Kasumi-1 (cell line): ENCODE results near the gene EXOSC10.
A peak's percentile ranks its signal among the peaks of the same experiment; 100 is the strongest.
"Not testable (repeated sequence)": the region's sequence is repeated elsewhere in the genome, so short reads cannot be mapped to it uniquely, and the experiment has no call there.

Experiments used
- DNase-seq, 2 experiments: peaks; one replicate each; lab custom pipeline; 2025; lab: John Stamatoyannopoulos, UW

Gene EXOSC10

DNA sequence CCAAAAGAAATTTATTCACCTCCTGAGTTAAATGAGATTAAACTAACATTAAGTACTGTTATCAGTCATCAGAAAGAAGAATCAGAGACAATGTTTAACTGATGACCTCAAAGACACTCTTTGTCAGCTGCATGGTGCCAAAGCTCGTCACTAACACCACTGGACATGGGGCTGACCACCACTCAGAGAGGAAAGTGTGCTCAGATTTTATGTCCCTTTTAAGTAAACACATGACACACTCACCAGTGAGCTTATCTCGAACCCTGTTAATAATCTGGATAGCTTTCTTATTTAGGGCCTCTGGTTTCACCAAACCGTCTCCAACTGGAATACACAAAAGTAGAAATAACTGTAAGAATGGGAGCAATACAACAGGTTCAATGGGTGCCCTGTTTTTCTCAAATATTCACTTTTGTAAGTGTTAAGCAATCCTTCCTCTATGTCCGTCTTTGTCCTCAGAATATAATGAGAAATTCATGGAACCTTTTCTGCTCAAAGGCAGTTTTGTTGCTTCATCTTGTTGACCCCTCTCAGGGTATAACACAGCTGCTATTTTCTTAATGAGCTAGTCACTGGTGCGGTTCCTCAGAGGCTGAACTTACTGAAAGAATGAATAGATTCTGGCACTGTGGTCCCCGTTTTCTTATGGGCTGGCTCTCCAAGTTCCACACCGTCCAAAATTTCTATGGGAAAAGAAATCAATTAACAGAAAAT lies 9.5 kb upstream of the EXOSC10 start:
- DNase-seq: no peak

DNA sequence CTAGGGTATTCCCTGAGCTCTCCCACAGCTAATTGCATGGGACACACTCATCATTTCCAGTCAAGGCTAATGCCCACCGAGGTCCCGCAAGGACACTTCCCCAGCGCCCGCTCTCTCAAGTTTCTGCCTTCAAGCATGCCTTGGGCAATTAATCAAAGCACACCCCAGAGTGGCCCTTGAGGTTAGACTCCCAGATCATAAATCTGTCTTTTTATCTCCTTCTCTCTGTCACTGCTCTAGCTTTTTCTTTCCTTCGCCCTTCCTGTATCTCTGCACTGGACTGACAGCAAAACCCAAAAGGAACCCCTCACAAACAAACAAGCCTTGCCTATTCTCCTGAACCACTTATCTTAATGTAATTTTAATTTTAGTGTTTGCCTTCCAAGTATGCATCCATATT lies 7.9 kb upstream of the EXOSC10 start:
- DNase-seq: no peak

GRCh38 chr1:11105586-11105985 lies 5.9 kb upstream of the EXOSC10 start:
- no peak for DNase-seq

- no peak for DNase-seq
Observed at GRCh38 chr1:11101347-11101746, 1.7 kb upstream of the EXOSC10 start.

DNA sequence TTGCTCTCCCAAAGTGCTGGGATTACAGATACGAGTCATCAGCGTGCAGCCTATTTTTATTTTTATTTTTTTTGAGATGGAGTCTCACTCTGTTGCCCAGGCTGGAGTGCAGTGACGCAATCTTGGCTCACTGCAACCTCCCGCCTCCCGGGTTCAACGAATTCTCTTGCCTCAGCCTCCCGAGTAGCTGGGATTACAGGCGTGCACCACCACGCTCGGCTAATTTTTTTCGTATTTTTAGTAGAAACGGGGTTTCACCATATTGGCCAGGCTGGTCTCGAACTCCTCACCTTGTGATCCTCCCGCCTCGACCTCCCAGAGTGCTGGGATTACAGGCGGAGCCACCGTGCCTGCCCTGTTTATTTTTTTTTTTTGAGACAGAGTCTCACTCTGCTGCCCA lies 1.1 kb upstream of the EXOSC10 start:
- not testable (repeated sequence) for DNase-seq

DNA sequence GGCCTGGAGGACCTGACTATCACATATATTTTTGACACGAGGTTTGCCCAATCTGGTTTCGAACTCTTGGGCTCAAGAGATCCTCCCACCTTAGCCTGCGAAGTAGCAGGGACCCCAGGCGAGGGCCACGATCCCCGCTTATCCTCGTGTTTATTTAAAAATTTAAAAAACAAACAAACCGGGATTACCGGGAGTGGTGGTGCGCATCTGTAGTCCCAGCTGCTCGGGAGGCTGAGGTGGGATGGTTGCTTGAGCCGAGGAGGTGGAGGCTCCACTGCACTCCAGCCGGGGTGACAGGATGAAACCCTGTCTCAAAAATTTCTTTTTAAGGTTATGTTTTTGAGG lies 452 bp upstream of the EXOSC10 start:
- DNase-seq: no peak

DNA sequence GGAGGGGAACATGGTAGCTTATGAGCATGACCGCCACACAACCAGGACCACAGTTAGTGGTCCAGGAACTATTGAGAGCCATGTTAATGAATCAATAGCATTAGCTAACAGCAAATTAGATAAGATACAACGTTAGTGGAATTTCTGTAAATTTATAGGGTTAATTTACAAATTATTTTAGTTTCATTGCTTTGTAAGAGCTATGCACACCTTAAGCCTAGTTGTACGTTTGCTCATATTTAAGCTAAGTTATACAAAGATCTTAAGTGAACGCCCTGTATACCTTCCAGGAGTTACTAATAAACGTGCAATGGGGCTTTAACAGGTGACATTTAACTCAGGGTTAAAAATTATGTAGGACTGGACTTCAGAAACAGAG lies 749 bp downstream of the EXOSC10 start:
- DNase-seq: no peak

DNA sequence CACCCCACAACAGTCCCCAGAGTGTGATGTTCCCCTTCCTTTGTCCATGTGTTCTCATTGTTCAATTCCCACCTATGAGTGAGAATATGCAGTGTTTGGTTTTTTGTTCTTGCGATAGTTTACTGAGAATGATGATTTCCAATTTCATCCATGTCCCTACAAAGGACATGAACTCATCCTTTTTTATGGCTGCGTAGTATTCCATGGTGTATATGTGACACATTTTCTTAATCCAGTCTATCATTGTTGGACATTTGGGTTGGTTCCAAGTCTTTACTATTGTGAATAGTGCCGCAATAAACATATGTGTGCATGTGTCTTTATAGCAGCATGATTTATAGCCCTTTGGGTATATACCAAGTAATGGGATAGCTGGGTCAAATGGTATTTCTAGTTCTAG lies 15.9 kb downstream of the EXOSC10 start:
- DNase-seq: not testable (repeated sequence)

DNA sequence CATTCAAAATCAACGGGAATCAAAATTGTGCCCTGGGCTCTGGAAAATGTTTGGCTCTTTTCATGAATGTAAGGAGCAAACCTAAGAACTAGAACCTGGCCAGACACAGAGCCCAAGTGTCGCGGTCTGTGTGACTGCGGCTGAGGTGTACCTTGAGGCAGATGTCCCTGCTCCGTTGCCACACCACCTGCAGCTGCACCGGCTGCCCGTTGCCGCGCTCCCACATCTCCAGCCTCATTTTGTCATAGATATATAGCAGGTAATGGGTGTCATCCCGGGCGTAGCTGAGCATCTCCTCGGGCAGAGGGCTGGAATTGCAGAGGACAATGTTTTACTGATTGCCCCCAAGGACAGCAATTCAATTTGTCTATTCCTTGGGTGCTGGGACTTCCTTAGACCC lies 18.7 kb downstream of the EXOSC10 start:
- DNase-seq: no peak

DNA sequence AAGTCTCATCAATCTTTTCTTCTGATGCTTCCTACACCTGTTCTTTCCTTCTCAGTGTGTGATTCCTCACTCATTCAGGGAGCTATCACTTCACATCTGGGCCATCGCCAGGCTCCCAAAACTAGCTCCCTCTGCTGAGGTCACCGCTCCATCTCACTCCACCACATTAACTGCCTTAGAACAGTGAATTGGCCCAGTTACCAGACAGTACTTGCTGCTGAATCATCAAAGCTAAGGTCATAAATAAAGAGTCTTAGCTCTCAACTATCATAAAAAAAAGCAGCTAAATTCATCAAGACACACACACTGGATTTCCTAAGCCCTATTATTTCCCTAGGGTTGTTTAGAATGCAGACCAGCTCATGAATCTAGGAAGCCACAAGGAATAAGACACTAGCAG lies 21.0 kb downstream of the EXOSC10 start:
- no peak for DNase-seq

- not testable (repeated sequence) for DNase-seq
Observed at GRCh38 chr1:11073398-11073797, 26.3 kb downstream of the EXOSC10 start.

- DNase-seq: peak; percentile 66 to 80
Observed at GRCh38 chr1:11072216-11072917, 27.3 kb downstream of the EXOSC10 start.

DNA sequence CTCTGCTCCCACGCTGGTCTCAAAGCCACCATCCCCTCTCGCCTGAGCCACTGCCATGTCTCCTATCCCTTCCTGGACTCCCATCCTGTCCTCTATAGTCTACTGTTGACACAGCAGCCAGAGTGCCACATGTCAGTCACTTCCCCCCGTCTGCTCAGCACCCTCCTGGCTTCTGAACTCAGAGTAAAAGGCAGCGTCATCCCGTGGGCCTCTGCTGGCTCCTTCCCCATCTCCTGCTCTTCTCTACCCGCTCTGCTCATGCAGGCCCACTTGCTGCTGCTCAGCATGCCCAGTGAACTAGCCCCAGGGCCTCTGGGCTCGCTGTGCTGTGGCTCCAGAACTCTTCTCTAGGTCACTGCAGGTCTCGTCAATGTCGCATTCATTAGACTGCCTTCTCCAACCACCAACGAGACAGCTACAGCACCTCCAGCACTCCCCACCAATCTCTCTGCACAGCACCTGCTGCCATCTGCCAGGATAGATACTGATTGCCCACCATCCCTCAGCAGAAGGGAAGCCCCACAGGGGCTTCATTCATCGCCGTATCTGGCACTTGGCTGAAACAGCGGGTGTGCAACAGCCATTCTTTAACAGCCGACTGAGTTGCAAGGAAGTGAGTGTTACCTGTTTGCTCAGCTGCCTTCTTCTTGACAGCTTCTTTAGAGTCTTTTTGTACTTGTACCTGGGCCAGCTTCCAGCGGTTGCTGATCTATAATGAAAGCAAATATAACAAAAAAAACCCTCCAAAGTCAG lies 28.0 kb downstream of the EXOSC10 start:
- no peak for DNase-seq

DNA sequence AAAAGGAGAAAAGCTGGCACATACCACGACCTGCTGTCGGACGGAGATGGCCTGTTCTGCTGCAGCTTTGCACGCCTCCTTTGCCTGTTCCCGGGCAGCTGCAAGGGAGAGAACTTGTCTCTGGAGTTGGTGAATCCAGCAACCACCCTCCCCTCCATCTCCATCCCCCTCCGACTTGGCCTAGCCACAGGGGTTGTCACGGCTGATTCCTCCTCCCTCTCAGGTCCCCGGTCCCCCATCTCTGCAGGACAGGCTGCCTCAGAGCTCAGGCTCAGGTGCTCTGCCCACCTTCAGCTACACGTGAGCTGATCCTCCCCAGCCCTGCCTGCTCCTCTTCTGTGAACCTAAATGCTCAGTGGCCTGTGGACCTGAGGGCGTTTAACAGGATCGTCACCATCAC lies 28.8 kb downstream of the EXOSC10 start:
- no peak for DNase-seq

DNA sequence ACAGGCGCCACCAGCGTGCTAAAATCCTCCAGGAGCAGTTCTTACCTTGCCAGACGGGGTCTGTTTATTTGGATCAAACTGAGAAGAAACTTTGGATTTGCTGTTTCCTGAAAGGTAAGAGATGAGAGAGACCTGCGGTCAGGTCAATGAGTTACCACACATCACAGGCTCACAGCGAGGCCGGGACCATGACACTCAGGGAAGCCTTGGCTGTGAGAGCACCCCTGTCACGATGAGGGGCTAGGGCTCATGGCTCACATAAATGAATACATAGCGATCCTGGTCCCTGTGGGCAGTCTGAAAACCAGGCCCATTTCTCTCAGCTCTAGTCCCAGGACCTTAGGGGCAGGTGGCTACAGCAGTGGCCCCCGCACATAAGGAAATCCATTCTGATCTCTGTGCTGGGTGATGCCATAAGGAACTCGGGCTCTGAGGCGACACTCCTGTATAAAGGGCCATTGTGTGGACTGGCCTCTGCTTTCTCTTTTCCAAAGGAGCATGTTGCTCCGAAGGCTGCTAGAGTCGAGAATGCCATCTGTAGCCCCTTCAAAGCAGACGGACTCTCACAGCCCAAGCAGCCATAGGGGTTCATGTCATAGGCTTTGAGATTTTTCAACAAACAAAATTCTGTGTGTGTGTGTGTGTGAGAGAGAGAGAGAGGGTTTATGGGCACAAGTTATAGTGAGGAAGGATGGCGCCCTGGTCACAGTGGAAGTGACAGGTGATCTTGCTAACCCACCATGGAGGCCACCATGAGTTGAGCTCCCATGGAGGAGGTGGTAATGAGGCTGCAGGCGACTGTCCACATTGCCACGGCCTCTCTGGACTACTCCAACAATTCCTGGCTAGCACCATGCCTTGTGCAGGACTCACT lies 30.8 kb downstream of the EXOSC10 start:
- DNase-seq: no peak

GRCh38 chr1:11067716-11068599 lies 31.7 kb downstream of the EXOSC10 start:
- no peak for DNase-seq

DNA sequence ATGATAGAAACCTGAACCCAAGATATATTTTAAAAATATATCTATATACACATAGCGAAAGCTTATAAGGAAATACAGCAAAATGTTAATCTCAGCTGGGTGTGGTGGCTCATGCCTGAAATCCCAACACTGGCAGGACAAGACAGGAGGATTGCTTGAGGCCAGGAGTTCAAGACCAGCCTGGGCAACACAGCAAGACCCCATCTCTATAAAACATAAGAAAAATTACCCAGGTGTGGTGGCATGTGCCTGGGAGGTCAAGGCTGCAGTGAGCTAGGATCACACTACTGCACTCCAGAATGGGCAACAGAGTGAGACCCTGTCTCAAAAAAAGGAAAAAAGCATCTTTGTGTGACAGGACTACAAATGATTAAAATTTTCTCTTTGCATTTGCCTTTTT lies 33.9 kb downstream of the EXOSC10 start:
- DNase-seq: no peak

GRCh38 chr1:11064942-11065341 lies 34.7 kb downstream of the EXOSC10 start:
- DNase-seq: no peak

- peak; percentile 37 to 41 for DNase-seq
Observed at GRCh38 chr1:11063937-11064537, 35.6 kb downstream of the EXOSC10 start.

- no peak for DNase-seq
Observed at GRCh38 chr1:11062965-11063401, 36.7 kb downstream of the EXOSC10 start.
